Amygdala (tissue), 56 donors: ENCODE data around the gene DZIP1.
A peak's percentile ranks its signal among the peaks of the same experiment; 100 is the strongest.
"Not testable (repeated sequence)": the region's sequence is repeated elsewhere in the genome, so short reads cannot be mapped to it uniquely, and the experiment has no call there.

Experiments used
- DNase-seq, 56 donors: peaks; one replicate each; lab custom pipeline; 2025; lab: John Stamatoyannopoulos, UW

DZIP1 gene

GRCh38 chr13:95605448-95606125, 38.9 kb downstream of the DZIP1 start:
- DNase-seq = no peak

DNA sequence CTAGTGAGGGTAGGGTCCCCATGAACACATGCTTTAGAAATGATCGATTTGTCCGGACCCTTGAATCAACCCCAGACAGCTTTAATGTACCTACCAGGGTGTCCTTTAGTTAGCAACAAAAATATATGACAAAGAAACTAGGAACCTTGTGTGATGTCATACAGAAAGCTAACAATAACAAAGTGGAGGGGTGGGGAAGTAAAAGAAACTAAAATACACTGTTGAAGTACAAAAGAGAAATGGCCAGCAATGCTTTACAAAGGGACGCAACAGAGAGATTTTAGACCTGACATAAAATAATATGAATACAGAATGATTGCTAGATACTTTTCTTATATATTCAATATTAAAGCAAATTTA, 40.0 kb downstream of the DZIP1 start:
- no peak for DNase-seq

GRCh38 chr13:95603887-95604555, 40.5 kb downstream of the DZIP1 start:
- peak in 26 of 56 donors; percentile 1 to 50 (median 15) for DNase-seq

DNA sequence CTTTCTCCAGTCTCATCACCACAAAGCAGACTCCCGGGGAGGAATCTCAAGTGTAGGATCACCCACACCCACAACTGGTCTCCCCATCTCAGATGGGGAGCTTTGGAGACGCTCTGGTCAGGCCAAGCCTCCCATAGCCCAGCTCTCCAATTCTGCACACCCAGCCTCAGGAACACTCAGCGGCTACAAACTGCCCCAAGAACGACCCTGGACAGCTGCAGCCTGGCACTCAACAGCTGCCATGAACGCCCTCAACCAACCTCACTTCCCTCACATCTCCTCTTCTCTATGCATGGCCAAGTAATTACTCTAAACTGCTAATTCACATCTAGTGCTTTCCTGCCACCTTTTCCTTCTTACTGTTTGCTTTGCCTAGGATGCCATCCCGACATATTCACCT, 42.6 kb downstream of the DZIP1 start:
- no peak for DNase-seq

GRCh38 chr13:95601216-95601615, 43.3 kb downstream of the DZIP1 start:
- peak in 1 of 56 donors; percentile 0 for DNase-seq

DNA sequence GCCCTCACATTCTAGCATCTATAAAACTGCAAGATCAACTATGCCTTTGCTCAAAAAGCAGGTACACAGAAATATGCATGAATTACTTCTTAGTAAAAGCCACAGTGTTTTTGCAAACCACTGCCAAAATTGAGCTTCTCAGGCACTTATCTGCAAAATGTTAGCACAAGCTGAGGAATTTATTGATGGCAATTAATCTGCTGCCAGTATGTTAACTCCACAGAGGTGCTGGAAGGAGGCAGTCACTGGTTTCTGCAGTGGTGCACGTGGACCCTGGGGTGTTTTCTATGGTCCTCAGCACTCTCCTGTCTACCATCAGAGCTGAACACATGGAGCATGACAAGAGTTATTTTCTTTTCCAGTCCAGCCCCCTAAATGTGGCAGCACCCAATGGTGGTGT, 47.8 kb downstream of the DZIP1 start:
- DNase-seq = no peak

DNA sequence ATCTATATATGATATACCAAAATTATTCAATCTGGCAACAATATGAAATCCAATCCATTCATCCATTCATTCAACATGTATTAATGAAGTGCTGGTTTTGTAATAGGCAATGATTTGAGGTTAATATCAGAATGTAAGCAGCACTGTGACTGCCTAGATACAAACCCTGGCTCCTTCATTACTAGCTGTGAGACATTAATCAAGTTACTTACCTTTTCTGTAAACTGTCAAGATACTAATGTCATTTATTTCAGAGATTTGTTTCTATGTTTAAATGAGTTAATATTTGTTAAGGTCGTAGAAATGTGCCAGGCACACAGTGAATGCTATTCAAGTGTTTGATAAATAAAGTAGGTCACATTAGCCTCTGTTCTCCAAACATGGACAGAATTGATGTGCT, 51.0 kb downstream of the DZIP1 start:
- DNase-seq = no peak

DNA sequence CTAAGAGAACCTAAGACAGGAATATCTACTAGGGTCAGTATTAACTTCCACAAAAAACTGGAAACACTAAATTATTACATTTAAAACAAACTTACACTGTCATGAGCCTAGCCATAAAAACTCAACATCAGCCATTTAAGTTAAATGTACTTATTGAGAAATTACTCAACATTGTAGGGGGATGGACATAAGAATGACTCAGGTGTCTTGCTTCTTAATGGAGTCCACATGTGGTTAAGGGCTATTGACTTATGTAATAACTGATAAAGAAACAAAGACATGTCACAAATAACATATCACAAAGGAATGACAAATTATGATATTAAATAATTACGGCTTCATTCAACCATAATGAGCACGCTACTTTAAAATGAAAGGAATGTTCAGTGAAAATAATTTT, 55.8 kb downstream of the DZIP1 start:
- no peak for DNase-seq

GRCh38 chr13:95588134-95588533, 56.4 kb downstream of the DZIP1 start:
- no peak for DNase-seq

DNA sequence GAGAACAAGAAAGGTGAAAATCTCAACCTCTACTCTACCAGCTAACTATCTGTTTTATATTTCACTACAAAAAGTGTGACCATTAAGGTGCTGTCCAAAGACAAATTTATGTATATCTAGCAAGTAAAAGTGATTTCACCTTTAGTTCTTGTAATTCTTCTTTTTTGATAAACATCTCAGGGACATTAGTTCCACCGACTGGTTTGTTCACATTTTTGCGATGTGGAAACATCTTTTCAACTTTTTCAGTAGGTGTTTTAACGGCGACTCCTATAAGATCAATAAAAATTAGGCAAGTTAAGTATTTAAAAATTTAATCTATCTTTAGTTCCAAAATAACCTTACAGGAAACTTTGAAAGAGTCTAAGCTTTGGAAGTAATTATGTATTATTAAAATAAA, 58.6 kb downstream of the DZIP1 start:
- DNase-seq = no peak

DNA sequence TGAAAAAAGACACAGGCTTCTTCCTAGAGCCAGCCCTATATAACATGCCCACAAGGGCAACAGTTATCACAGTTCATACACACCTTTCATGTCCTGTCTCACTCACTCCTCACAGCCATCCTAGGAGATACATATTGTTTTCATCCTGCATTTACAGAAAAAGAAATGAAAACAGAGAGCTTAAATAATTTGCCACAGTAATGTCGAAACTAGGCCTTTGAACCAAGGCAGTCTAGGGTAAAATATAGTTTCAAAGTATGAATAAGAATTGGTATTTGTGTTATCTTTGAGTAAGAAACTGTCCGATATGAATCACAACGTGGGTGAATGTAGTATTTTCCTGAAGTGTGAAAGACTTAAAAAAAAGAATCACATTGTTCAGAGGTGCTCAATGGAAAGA, 65.2 kb downstream of the DZIP1 start:
- no peak for DNase-seq

DNA sequence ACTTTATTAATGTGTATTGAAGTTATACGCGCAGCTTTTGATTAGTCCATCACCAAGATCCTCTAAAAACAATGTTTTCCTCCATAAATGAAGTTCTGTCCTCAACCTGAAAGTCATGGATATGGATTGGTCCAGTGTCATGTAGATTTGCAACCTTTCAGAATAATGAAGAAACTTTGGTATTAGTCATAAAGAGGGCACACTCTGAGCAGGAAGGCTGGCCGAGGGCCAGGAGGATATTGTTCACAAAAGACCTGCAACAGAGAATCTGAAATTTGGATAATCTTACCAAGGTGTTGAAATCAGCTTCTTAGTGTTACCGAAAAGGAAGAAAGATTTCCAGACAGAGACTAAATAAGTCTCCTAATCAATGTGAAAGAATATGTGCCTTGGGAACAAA, 71.3 kb downstream of the DZIP1 start:
- no peak for DNase-seq

DNA sequence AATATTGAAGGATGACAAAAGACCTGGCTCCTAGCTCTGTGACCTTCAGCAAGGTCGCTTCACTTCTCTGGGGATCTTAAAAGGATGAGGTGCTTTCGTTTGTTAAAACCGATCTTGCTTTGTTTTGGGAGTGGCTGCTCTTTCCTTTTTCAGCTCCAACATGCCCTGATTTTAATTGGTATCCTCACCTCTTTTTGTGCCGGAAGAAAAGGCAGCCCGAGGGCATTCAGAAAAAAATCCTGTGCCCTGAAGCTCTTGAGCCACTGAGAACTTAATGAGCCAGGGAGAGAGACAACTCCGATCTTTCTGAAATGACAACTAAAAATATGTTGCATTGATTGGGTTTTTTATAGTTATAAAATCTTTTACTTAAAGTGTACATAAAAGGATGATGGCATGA, 72.6 kb downstream of the DZIP1 start:
- no peak for DNase-seq

DNA sequence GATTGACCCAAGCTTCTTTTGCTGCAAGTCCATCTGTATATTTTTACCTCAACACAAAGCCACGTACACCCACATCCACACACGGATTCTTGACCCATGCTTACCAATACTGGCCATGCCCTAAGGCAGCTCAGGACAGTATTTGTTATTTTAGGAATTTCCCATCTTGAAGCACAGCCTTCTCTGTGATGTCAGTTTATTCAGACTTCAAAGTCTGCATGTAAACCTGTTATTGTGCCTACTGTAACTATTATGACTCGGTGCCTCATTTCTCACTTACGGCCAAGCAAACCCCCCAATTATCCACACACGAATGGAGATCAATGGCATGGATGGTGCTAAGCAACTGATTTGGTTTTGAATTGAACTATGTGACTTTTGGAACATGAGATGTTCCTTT, 74.5 kb downstream of the DZIP1 start:
- no peak for DNase-seq

DNA sequence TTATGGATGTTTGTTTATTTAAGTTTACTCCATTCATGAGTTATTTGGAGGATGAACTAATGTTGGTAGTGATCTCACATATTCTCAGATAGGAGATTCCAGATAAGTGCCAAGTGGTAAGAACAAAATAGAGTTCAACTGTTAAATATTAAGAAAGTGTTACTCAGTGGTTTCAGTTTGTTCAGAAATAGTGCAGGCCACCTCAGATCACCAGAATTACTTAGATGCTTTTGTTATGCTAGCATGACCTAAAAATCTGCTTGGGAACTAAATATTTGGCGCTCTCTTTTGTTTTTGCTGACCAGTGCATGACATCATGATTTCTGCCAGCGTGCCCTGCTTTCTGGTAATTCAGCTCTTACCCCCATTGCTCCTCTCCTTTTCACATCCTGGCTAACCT, 76.4 kb downstream of the DZIP1 start:
- no peak for DNase-seq

- not testable (repeated sequence) for DNase-seq
Measured at GRCh38 chr13:95565758-95566157, 78.7 kb downstream of the DZIP1 start.

- no peak for DNase-seq
Measured at GRCh38 chr13:95564733-95565291, 79.7 kb downstream of the DZIP1 start.

GRCh38 chr13:95564091-95564490, 80.4 kb downstream of the DZIP1 start:
- DNase-seq = no peak

GRCh38 chr13:95560387-95560786, 84.1 kb downstream of the DZIP1 start:
- no peak for DNase-seq

DNA sequence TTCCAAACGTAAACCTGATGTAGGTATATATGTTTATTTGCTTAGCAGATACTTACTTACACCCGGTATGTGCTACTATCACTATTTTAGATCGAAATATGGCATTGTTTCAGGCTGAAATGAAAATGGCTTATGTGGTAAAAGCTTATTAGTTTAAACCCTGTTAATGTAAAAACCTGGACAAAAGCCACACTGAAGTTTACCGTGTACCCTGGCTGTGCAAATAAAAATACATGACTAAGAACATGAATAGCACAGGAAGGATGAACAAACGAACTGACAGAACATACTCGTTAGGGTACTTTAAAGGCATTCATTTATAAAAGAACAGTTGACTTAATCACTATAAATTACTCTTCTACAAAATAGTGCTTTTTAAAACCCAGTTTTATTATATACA, 85.4 kb downstream of the DZIP1 start:
- no peak for DNase-seq

- DNase-seq = no peak
Measured at GRCh38 chr13:95557013-95557412, 87.5 kb downstream of the DZIP1 start.
